GM18507 (cell line): ENCODE data around the gene VSIR.

ENCODE experiments used
- DNase-seq: peaks from one replicate; pipeline ENCODE4 v3.0.0; 2011; ENCODE audit warnings: low read depth; ENCODE audit not compliant: insufficient read length; ENCODE audit errors: extremely low spot score
- FAIRE-seq: peaks from 2 replicates; lab custom pipeline; 2011; peaks lifted over from hg19 to GRCh38; lab: Jason Lieb, UNC

The VSIR gene

DNA sequence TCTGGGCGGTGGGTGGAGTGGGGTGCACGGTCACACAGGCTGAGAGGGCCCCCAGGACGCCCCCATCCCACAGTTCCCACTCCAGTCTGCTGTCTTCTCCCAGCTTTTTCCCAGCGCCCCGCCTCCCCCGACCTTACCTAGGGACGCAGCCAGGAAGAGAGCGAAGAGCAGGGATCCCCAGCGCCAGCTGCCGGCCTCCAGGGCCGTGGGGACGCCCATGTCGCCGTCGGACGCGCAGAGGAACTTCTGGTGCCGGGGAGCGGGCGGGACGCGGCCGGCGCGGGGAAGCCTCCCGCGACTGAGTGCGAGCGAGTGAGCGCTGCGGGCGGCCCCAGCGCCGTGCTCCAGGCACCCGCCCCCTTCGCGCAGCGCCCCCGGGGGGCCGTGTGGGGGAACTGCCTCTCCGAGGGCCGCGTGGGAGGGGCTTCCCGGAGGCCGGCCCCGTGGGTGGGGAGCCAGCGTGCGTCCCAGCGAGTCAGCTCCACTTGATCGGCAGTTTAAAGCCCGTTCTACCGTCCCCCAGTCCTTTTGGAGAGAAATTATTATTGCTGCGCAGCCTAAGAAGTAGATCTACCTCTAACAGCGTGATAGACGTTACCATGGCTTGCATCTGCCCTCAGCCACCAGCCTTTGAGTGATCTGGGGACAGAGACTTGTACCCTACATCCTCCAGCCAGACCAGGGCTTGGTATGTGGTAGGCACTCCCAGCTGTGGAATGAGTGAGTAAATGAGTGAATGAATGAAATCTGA, at the start of gene VSIR:
Gene VSIR, minus strand, starts transcription at position 300 of the 751 bp plus-strand sequence. Its CDS starts 81 bp downstream, at position 219.
- FAIRE-seq (peak; percentile 58), DNase-seq (peak; percentile 76)

DNA sequence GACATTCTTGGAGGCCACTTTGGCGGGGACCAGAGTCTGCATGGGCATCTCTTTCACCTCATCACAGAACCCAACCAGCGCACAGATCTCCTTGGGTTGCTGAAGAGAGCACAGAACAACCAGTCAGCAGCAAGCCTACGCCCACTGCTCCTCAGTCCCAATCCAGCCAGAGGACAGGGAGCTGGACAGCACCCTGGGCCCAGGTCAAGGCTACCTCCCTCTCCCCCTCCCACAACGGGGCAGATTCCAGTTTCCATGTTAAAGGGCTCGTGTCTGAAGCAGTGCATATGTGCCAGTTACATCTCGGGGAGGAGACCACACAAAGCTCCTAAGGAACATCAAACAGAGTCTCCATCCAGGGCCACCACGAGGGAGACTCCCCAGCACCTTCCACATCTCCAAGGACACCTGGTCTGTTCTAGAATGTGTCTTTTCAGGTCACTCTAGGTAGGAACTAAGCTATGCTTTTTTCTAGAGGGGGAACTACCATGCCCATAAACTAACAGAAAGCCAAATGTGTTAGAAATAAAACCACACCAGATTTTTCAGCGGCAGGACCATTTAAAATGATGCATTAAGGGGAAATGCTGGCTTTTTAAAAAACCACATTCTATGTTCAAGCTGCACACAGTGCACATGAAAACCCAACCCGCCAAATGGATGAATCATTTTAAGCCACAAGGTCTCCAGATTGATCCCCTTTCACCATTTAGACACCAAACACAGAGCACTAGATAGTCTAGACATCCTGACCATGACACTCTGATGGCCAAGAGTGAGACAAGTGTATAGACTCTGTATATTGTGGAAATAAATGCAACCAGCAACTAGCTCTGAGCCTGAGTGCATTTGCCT, 48.8 kb upstream of the VSIR start:
- FAIRE-seq (no peak), DNase-seq (no peak)

DNA sequence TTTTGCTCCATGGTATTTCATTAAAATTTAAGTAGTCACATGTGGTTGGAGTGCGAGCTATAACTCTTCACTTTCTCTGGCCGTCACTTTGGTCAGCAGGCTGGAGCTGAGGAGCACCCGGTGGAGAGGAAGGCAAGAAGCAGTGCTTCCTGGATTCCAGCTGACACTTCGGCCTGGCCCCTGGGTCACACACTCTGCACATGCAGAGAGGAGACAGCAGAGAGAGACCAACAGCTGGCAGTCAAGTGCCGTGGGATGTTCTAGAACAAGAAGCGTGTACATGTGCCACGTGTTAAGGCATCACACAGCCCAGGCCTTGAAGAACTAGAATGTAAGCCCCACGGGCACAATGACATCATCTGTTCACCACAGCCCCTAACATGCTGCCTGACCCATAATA, 47.6 kb upstream of the VSIR start:
- no peak for DNase-seq
- no peak for FAIRE-seq

DNA sequence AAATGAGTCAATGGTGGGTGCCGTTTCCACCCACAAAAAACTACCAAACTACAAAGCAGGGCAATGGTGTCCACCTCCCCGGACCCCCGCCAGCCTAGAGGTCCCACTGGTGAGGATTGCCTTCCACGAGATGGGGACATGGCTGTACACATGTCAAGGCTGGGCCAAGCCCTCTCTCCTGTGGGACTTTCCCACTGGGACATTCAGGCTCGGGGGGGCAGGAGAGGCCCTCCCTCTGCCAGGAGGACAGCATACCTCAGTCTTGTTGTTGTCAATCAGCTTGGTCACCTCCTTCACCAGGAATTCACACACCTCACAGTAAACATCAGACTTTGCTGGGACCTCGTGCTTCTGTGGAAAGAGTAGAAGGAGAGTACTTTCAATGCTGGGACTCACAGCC, 46.7 kb upstream of the VSIR start:
- FAIRE-seq, result no peak
- DNase-seq, result no peak

DNA sequence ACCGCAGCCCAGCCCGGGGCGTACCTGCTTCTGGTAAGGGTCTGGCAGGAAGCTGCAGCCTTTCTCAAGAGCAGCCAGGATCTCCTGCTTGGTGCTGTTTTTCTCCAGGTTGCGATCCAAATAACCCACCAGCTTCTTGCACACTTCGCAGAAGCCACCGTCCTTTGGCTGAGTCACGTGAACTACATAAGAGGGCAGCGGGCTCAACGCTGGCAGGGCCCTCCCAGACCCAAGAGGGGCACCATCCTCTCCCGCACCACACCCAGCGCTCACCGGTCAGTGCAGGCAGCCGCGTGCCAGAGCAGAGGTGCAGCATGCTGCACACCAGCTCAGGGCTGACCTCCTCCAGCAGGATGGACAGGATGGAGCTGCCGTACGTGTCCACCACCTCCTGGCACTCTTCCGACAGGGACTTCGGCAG, 46.1 kb upstream of the VSIR start:
- DNase-seq (no peak), FAIRE-seq (no peak)

DNA sequence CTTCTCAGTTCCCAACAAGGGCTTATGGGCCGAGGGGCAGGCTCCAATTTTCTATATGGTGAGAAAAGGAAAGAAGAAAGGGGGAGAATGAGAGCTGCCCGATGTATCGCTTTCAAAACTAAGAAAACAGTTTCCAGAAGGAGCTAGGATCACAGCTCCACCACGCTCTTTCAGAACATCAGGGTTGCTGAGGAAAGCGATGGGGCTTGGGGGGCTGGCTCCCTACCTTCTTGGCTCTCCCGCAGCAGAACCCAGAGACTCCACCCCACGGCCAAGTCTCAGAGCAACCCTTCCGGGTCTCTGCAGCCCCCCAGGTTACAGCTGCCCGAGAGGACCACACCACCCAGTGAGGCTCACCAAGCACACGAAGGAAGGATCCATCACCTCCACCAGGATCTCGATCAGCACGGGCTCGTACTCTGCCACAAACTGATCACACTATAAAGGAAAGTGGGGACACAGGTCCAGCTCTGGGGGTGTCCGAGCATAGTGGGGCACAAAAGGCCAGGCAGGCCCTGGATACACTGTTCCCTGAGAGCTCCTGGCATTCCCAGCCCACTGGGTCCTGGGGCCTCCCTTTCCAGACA, 45.4 kb upstream of the VSIR start:
- no peak for FAIRE-seq

DNA sequence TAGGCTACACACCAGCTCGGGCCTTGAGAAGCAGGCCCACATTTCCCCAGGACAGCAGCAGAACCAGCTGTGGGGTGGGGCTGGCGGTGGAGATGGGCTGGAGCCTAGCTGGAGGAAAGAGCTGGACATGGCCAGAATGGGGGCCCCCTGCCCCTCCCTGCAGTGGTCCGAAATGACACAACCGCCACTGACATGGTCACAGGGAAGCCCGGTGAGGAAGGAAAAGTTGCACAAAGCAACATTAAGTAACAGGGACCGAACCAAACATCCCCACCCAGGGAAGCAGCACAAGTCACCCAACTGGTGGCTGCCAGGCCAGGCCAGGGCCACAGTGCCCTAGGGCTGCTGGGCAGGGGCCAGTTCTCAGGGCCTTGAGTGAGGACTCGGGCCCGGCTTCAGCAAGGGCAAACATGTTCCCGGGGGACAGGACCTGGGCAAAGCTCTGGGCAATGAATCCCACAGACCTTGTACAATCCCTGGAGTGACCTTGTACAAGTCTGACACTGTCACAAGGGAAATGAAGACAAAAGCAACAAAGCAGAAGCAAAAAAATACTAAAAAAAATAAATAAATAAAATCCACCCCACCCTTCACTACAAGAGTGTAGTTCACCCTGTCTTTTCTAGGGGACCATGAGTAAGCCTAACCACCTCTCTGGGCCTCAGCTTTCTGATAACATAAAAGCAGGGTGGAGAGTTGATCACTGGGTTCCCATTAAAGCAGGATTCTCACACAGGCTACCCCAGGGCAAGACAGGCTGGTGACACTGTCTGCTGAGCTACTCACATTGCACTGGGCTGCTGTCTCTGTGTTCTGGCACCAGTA, 44.7 kb upstream of the VSIR start:
- FAIRE-seq, result no peak
- DNase-seq, result no peak

More for the DNA sequence above, 45.4 kb upstream of the VSIR start:
- no peak for DNase-seq

DNA sequence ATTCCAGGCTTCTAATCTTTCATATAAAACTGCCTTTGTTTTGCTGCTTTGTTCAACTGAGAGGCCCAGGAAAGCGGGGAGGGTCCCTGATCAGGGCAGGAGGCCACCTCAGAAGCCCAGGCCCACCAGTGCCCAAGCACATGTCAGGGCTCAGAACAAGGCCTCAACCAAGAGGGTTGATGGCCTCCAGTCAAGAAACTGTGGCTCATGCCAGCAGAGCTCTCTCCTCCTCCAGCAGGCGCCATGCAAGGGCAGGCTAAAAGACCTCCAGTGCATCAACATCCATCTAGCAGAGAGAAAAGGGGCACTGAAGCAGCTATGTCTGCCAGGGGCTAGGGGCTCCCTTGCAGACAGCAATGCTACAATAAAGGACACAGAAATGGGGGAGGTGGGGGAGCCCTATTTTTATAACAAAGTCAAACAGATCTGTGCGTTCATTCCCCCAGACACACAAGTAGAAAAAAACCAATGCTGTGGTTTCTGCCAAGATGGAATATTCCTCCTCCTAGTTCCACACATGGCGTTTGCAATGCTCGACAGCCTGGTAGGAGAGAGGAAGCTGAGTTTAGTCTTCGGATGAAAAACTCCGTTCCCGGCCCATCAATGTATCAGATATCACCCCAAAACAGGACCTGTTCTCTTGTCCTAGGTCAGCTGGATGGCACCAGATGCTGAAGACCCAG, 43.8 kb upstream of the VSIR start:
- DNase-seq (no peak), FAIRE-seq (no peak)

DNA sequence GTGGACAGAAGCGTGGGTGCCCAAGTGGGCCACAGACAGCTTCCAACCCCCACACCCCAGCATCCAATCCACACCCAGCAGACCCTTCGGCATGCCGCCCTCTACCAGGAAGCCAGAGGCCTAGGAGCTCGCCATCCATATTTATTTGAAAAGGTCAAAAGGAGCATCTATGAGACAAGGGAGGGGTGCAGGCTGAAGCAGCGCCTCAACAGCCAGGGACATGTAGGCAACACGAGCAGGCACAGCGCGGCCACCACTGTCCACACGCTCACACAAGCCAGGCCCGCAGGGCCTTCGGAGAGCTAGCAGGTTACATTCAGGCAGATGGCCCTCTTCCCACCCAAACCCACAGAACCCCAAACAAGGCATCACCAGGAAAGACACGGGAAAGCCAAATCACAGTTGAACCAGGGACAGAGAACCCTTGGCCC, 43.1 kb upstream of the VSIR start:
- DNase-seq (no peak), FAIRE-seq (no peak)

DNA sequence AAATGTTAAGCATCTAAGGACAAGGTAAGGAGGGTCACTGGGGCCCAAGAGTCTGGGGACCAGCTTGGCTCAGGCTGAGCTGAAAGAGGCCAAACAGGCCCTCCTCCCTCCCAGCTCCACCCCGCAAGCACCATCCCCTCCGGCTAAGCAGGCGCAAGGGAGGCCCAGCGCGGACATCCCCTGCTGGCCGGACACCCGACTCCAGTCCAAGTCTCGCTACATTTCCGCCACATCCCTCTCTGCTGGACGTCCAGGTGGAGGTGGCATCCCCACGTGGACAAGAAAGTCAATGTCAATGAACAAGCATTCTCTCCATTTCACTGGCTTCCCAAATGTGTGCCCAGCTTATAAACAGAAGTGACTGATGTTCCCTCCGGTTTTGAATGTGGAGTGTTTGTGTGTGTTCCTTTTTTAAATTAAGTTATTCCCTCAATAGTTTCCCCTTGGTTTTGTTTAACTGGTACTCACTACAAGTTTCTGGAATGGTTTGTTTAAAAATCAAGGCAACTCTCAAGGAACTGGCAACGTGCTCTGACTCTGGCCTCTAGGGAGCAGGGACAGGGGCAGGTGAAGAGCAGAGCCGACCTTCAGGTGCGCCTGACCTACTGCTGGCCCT, 42.3 kb upstream of the VSIR start:
- FAIRE-seq, result no peak
- no peak for DNase-seq

DNA sequence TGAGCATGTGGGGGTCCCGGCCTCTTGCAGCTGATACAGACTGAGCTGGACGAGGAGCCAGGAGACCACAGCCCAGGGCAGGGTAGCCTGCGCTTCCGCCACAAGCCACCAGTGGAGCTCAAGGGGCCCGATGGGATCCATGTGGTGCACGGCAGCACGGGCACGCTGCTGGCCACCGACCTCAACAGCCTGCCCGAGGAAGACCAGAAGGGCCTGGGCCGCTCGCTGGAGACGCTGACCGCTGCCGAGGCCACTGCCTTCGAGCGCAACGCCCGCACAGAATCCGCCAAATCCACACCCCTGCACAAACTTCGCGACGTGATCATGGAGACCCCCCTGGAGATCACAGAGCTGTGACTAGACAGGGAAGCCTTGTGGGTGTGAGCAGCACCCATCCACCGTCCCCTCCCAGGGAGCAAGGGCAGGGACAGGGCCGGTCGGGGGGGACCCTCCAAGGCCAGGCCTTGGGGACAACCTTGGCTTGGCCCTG, 41.6 kb upstream of the VSIR start:
- FAIRE-seq (no peak), DNase-seq (no peak)

DNA sequence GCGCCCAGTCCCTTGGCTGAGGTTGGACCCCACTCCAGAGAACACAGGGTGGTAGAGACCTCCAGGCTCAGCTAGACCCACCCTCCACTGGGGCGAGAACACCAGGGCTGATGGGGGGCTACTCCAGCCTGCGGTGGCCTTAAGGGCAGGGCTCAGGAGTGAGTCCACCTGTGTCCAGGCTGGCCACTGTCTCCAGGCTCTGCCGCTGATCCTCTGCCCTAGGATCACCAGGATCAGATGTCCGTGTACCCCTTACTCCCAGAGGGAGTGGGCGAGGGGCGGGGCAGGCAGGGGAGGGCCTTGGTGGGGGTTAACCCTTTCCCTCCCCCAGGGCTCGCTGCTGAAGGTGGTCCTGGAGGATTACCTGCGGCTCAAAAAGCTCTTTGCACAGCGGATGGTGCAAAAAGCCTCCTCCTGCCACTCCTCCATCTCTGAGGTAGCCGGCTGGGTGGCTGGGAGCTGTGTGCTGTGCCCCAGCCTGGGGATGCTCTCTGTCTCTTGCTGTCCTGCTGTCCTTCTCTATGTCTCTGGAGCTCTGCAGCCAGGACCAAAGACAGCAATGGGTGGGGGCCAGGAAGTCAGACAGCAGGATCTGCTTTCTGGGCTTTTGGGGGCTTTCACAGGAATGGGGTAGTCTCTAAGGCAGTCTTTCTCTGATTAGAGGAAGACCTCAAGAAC, 39.7 kb upstream of the VSIR start:
- FAIRE-seq (no peak), DNase-seq (no peak)

DNA sequence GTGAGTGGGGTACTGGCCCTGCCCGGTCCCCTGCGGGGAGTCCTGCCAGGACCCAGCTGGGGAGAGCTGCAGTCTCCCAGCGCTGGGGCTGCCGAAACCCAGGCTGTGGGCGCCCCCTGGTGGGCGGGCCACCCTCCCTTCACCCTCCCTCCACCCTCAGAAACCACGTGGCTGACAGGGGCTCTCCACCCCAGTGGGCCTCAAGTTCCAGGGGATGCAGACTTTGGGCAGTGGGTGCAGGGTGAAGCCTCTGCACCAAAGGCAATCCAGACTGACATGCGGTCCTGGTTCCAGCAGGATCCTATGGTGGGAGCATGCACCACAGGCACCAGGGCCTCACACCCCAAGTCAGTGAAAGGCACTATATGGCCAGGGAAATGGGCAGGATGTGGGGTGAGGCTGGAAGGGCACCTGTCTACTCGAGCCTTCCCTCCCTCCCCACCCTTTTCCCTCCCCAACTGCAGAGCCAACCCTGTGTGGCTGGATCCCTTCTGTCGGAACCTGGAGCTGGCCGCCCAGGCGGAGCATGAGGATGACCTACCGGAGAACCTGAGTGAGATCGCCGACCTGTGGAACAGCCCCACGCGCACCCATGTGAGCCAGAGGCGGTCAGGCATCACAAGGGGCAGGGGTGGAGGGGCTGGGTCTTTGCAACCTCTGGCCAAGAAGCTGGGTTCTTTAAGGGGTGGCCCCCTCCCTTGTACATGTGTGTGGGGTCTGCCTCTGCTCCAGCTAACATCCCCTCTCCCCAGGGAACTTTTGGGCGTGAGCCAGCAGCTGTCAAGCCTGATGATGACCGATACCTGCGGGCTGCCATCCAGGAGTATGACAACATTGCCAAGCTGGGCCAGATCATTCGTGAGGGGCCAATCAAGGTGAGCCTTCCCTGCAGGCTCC, 38.9 kb upstream of the VSIR start:
- DNase-seq (peak; percentile 72), FAIRE-seq (peak; percentile 75)

DNA sequence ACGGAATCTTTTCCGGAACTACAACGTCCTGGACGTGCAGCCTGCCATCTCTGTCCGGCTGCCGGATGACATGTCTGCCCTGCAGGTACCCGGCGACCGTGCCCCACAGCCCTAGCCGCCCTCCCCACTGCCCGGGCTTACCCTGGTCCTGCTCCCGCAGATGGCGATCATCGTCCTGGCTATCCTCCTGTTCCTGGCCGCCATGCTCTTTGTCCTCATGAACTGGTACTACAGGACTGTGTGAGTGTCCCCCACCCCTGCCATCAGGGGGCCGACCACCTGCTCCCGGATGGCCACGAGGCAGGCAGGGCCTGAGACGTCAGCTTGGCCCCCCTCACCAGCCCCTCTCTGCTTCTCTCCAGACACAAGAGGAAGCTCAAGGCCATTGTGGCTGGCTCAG, 38.0 kb upstream of the VSIR start:
- FAIRE-seq (no peak), DNase-seq (no peak)

DNA sequence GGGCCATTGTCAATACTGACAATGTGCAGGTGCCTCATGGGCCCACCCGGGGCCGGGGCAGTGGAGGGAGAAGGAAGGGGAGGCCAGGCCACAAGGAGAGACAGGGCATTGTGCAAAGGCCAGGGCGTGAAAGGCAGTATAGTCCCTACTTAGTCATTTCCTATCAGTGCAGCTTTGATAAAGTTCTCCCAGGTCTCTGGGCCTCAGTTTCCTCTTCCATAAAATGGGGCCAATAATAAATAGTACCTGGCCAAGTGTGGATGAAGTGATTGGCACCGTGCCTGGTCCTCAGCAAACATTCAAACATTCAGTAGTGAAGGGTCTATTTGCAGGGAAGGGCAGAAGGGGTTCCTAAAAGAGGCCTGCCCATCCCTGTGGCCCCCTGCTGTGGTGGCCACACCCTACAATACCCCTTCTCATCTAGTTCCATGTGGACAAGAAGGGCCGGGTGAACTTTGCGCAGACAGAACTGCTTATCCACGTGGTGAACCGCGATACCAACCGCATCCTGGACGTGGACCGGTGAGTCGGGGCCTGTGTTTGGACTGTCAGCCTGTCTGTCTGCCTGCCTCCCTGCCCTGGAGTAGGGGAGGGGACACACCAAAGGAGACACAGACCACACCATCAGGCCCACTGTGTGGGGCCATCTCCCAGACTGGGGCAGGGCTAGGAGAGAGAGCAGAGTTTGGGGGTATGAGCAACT, 36.9 kb upstream of the VSIR start:
- FAIRE-seq (no peak), DNase-seq (no peak)

DNA sequence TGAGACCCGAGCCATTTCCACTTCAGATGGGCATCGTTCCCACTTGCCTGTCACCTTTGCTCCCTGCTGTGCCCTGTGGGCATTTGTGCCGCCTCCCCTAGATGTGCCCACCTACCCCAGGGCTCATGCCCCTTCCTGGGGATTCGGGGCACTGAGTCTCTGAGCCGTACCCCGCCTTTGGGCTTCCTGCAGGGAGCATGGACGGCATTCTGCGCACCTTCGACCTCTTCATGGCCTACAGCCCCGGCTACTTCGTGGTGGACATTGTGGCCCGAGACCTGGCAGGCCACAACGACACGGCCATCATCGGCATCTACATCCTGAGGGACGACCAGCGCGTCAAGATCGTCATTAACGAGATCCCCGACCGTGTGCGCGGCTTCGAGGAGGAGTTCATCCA, 36.3 kb upstream of the VSIR start:
- DNase-seq, result no peak
- FAIRE-seq, result no peak
